Neuron (in vitro differentiated cells): ENCODE data around the gene MED29.

ENCODE experiments used
- H2AFZ ChIP-seq: one replicate; pipeline ENCODE4 v1.6.1; 2013; ENCODE audit warnings: low read depth, mild to moderate bottlenecking, inconsistent platforms, low read length, moderate library complexity
- H3K27me3 ChIP-seq: one replicate; pipeline ENCODE4 v1.6.1; 2013; ENCODE audit warnings: low read length; ENCODE audit not compliant: insufficient read depth
- H3K36me3 ChIP-seq: one replicate; pipeline ENCODE4 v1.6.1; 2013; ENCODE audit warnings: low read length; ENCODE audit not compliant: insufficient read depth
- H3K4me1 ChIP-seq: one replicate; pipeline ENCODE4 v1.6.1; 2013; ENCODE audit warnings: low read length; ENCODE audit not compliant: insufficient read depth
- H3K4me3 ChIP-seq: 2 replicates; pipeline ENCODE4 v1.5.1; 2013; ENCODE audit warnings: mild to moderate bottlenecking, low read length, moderate library complexity
- H3K9me3 ChIP-seq: one replicate; pipeline ENCODE4 v1.6.1; 2013; ENCODE audit warnings: low read length

MED29 gene

GRCh38 chr19:39426170-39426569, 35.0 kb downstream of the MED29 start:
- Histone ChIP-seq H3K27me3 (no peaks in the 10 kb centered on the region), H3K36me3 (peaks cover 38% of the 10 kb centered on the region), H2AFZ (no peak overlapping the region), H3K4me1 (peaks cover 22% of the 10 kb centered on the region), H3K4me3 (no peak overlapping the region), H3K9me3 (no peaks in the 10 kb centered on the region)

DNA sequence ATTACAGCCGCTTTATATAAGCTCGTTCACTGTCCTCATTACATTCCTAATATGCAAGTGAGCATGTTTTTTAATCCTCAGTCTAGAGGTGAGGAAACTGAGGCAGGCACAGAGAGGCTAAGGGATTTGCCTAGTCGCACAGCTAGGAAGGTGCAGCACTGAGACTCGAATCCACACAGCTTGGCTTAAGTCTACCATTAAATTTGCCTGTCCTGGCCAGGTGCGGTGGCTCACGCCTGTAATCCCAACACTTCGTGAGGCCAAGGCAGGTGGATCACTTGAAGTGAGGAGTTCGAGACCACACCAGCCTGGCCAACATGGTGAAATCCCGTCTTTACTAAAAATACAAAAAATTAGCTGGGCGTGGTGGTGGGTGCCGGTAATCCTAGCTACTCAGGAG, 36.5 kb downstream of the MED29 start:
- Histone ChIP-seq H3K36me3 (peaks cover 36% of the 10 kb centered on the region), H3K4me1 (peaks cover 22% of the 10 kb centered on the region), H3K9me3 (no peaks in the 10 kb centered on the region), H3K27me3 (no peaks in the 10 kb centered on the region), H3K4me3 (no peak overlapping the region), H2AFZ (no peak overlapping the region)

- Histone ChIP-seq H3K4me1 (peaks cover 22% of the 10 kb centered on the region), H2AFZ (no peak overlapping the region), H3K27me3 (no peaks in the 10 kb centered on the region), H3K9me3 (no peaks in the 10 kb centered on the region), H3K36me3 (peaks cover 36% of the 10 kb centered on the region), H3K4me3 (no peak overlapping the region)
Observed at GRCh38 chr19:39428283-39429112, 37.3 kb downstream of the MED29 start.

- H3K27me3 ChIP-seq, result no peaks in the 10 kb centered on the region
- H3K36me3 ChIP-seq, result peaks cover 27% of the 10 kb centered on the region
Observed at GRCh38 chr19:39430675-39431593, 39.8 kb downstream of the MED29 start.

GRCh38 chr19:39432677-39433025, 41.5 kb downstream of the MED29 start:
- Histone ChIP-seq H3K27me3 (no peaks in the 10 kb centered on the region), H3K4me1 (peaks cover 28% of the 10 kb centered on the region), H2AFZ (no peak overlapping the region), H3K4me3 (no peak overlapping the region), H3K36me3 (peaks cover 26% of the 10 kb centered on the region), H3K9me3 (no peaks in the 10 kb centered on the region)

More at GRCh38 chr19:39430675-39431593, 39.8 kb downstream of the MED29 start:
- H3K4me1 ChIP-seq, result peaks cover 28% of the 10 kb centered on the region
- no peaks in the 10 kb centered on the region for H3K9me3 ChIP-seq
- no peak overlapping the region for H2AFZ ChIP-seq
- no peak overlapping the region for H3K4me3 ChIP-seq

GRCh38 chr19:39433480-39434079, 42.4 kb downstream of the MED29 start:
- H3K4me1 ChIP-seq, result peaks cover 21% of the 10 kb centered on the region
- no peaks in the 10 kb centered on the region for H3K27me3 ChIP-seq
- H3K9me3 ChIP-seq, result no peaks in the 10 kb centered on the region
- peaks cover 26% of the 10 kb centered on the region for H3K36me3 ChIP-seq
- no peak overlapping the region for H3K4me3 ChIP-seq
- no peak overlapping the region for H2AFZ ChIP-seq

GRCh38 chr19:39434123-39435076, 43.2 kb downstream of the MED29 start:
- Histone ChIP-seq H3K4me3 (peak overlapping the region; percentile 78), H3K9me3 (no peaks in the 10 kb centered on the region), H2AFZ (no peak overlapping the region), H3K4me1 (peaks cover 18% of the 10 kb centered on the region), H3K36me3 (peaks cover 26% of the 10 kb centered on the region), H3K27me3 (no peaks in the 10 kb centered on the region)

GRCh38 chr19:39435499-39436349, 44.5 kb downstream of the MED29 start, which contains the start of gene RPS16:
Gene RPS16, minus strand, starts transcription at chr19:39435949. Its CDS starts 54 bp downstream, at chr19:39435895.
- Histone ChIP-seq H3K4me1 (peaks cover 18% of the 10 kb centered on the region), H3K27me3 (no peaks in the 10 kb centered on the region)

GRCh38 chr19:39436350-39436716, 45.2 kb downstream of the MED29 start:
- H3K4me3 ChIP-seq, result peak overlapping the region; percentile 78
- peaks cover 18% of the 10 kb centered on the region for H3K4me1 ChIP-seq
- no peaks in the 10 kb centered on the region for H3K27me3 ChIP-seq
- no peaks in the 10 kb centered on the region for H3K9me3 ChIP-seq
- H3K36me3 ChIP-seq, result peaks cover 26% of the 10 kb centered on the region
- H2AFZ ChIP-seq, result no peak overlapping the region

More at GRCh38 chr19:39435499-39436349, 44.5 kb downstream of the MED29 start, which contains the start of gene RPS16:
- Histone ChIP-seq H2AFZ (no peak within 1 kb of the TSS), H3K36me3 (peaks cover 26% of the 10 kb centered on the region), H3K4me3 (peak within 1 kb of the TSS; percentile 78), H3K9me3 (no peaks in the 10 kb centered on the region)

DNA sequence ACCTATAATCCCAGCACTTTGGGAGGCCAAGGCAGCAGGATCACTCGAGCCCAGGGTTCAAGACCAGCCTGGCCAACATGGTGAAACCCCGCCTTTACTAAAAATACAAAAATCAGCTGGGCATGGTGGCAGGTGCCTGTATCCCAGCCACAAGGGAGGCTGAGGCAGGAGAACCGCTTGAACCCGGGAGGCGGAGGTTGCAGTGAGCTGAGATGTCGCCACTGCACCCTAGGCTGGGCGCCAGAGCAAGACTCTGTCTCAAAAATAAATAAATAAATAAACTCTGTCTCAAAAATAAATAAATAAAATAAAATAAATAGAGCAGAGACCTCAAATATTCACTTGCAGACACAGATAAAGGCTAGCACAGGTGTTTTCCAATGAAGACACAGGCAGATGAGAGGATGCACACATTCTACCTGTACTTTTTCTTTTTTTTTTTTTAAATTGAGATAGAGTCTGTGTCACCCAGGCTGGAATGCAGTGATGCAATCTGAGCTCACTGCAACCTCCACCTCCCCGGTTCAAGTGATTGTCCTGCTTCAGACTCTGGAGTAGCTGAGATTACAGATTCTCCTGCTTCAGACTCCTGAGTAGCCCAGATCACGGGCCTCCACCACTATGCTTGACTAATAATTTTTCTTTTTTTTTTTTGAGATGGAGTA, 47.2 kb downstream of the MED29 start:
- Histone ChIP-seq H3K27me3 (no peaks in the 10 kb centered on the region), H2AFZ (no peak overlapping the region), H3K36me3 (peaks cover 14% of the 10 kb centered on the region), H3K9me3 (no peaks in the 10 kb centered on the region), H3K4me1 (peaks cover 18% of the 10 kb centered on the region), H3K4me3 (no peak overlapping the region)

GRCh38 chr19:39444598-39445195, 53.5 kb downstream of the MED29 start:
- no peak overlapping the region for H2AFZ ChIP-seq

More at GRCh38 chr19:39444598-39445195, 53.5 kb downstream of the MED29 start:
- no peaks in the 10 kb centered on the region for H3K9me3 ChIP-seq
- peak overlapping the region; percentile 89 for H3K4me3 ChIP-seq
- H3K36me3 ChIP-seq, result peaks cover 19% of the 10 kb centered on the region
- H3K27me3 ChIP-seq, result no peaks in the 10 kb centered on the region
- peaks cover 19% of the 10 kb centered on the region for H3K4me1 ChIP-seq
